ENCODE data around the gene FAM83C. TPM values are rescaled to one million over a fixed set of nuclear protein-coding genes. Genes with fewer than 3 reads are reported as not detected.
A peak's percentile ranks its signal among the peaks of the same experiment; 100 is the strongest.

Gene FAM83C
- polyA plus RNA-seq, 1 of the 3 experiments (the other 2 are of a cell fraction), result not detected

DNA sequence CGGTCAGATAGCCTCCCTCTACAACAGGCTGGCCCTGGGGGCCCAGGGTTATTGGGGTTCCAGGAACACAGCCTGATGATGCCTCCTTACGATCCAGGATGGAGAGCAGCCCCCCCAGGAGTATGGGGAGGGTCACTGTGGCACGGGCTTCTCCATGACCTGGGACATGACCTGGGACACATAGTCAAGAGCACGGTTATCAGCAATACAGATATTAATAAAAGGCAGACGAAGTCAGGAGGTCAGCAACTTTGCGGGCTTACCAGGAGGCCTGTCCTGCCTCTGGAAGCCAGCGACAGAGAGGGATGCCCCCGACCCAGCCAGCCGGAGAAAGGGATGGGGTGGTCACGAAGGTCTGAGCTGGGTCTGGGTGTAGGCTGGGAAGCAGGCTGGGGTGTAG, 15.1 kb downstream of the FAM83C start:
- Histone ChIP-seq H3K9me3 (no peaks in the 10 kb centered on the region), H3K4me3 (ENCODE audit: low read depth in 2 of 2, low read length in 1 of 2) (peak overlapping the region; percentile 75 to 85), H3K79me2 (ENCODE audit: insufficient read depth) (peaks cover 41% of the 10 kb centered on the region), H3K9ac (peak overlapping the region; percentile 83), H3K4me2 (peak overlapping the region; percentile 97), H3K36me3 (replicated peaks in 1 of 2; ENCODE audit: control insufficient read depth in 1 of 2, insufficient read depth in 2 of 2, low read length in 1 of 2) (peaks cover 41 to 48% of the 10 kb centered on the region in 2 experiments), H4K20me1 (ENCODE audit: insufficient read depth) (no peaks in the 10 kb centered on the region), H3K27ac (ENCODE audit: low read depth in 2 of 2, low read length in 1 of 2) (peak overlapping the region; percentile 51 to 90; a peak in 3 of 4 replicates), H3K27me3 (ENCODE audit: insufficient read depth) (no peaks in the 10 kb centered on the region), H2AFZ (ENCODE audit: low read depth) (no peak overlapping the region), H3K4me1 (ENCODE audit: control insufficient read depth in 1 of 2, insufficient read depth in 2 of 2, low read depth in 1 of 2, low read length in 1 of 2) (peaks cover 6 to 38% of the 10 kb centered on the region in 2 experiments; a peak in 2 of 4 replicates), H3F3A (replicated peaks; ENCODE audit: insufficient read depth) (peaks cover 40% of the 10 kb centered on the region), H3K9me2 (no peaks in the 10 kb centered on the region)
- DNase-seq, result peak; percentile 35
- TF ChIP-seq, protein P1, sequence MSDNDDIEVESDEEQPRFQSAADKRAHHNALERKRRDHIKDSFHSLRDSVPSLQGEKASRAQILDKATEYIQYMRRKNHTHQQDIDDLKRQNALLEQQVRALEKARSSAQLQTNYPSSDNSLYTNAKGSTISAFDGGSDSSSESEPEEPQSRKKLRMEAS (IDR thresholded peaks at IDR 0.05; ENCODE audit: low read depth), result no peak
- TF ChIP-seq FOXM1 (IDR thresholded peaks at IDR 0.05; ENCODE audit: low read depth) (no peak), RXRA (IDR thresholded peaks at IDR 0.05; ENCODE audit: borderline replicate concordance, low read depth) (no peak), EZH2phosphoT487 (IDR thresholded peaks at IDR 0.05; ENCODE audit: borderline replicate concordance, low read depth) (no peak), SMC3 (IDR thresholded peaks at IDR 0.05; ENCODE audit: low read depth, low read length) (no peak), JUND (IDR thresholded peaks at IDR 0.05) (no peak)
- TF ChIP-seq, protein P2, sequence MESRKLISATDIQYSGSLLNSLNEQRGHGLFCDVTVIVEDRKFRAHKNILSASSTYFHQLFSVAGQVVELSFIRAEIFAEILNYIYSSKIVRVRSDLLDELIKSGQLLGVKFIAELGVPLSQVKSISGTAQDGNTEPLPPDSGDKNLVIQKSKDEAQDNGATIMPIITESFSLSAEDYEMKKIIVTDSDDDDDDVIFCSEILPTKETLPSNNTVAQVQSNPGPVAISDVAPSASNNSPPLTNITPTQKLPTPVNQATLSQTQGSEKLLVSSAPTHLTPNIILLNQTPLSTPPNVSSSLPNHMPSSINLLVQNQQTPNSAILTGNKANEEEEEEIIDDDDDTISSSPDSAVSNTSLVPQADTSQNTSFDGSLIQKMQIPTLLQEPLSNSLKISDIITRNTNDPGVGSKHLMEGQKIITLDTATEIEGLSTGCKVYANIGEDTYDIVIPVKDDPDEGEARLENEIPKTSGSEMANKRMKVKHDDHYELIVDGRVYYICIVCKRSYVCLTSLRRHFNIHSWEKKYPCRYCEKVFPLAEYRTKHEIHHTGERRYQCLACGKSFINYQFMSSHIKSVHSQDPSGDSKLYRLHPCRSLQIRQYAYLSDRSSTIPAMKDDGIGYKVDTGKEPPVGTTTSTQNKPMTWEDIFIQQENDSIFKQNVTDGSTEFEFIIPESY (IDR thresholded peaks at IDR 0.05; ENCODE audit: borderline replicate concordance, low read depth), result no peak
- ChIA-PET CTCF (interaction anchor here (0.6 to 4.3 kb wide), 3 partner anchors 8 to 11 kb away, joined by 3 to 23 read pairs (median 3); no protein-coding TSS in a partner anchor), POLR2A (interaction anchor here (1.0 to 1.2 kb wide), 2 partner anchors 12 to 178 kb away, joined by 3 to 11 read pairs; partner anchors contain the start of gene CEP250)
- 9% methylated on average over 6 of the region's 10 CpGs for WGBS (ENCODE audit: low lambda C conversion rate)

DNA sequence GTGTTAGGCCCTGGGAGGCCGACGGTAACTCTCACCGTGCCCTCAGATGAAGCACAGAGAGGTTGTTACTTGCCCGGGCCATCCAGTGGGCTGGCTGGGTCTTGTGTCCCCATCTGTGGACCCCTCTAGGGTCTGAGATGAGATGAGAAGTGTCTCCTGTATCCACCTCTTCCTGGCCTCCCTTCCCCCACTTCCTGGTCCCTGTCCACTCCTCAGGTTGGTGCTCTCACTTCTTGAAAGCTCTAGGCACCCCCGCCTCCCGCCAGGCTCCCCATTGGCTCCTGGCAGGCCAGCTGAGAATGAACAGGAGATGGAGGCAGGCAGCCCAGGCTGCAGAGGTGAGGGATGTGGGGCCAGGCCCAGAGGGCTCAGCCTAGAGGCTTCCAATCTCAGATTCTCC, 15.8 kb downstream of the FAM83C start:
- no peak for DNase-seq
- Histone ChIP-seq H3K79me2 (ENCODE audit: insufficient read depth) (peaks cover 34% of the 10 kb centered on the region), H3K4me1 (ENCODE audit: control insufficient read depth in 1 of 2, insufficient read depth in 2 of 2, low read depth in 1 of 2, low read length in 1 of 2) (peaks cover 6 to 38% of the 10 kb centered on the region in 2 experiments; a peak in 2 of 4 replicates), H3K9ac (peak overlapping the region; percentile 83), H3K36me3 (replicated peaks in 1 of 2; ENCODE audit: control insufficient read depth in 1 of 2, insufficient read depth in 2 of 2, low read length in 1 of 2) (peaks cover 36 to 49% of the 10 kb centered on the region in 2 experiments), H3K4me2 (peak overlapping the region; percentile 97), H3K27ac (ENCODE audit: low read depth in 2 of 2, low read length in 1 of 2) (peak overlapping the region; percentile 51 to 90; a peak in 2 of 4 replicates), H3K4me3 (ENCODE audit: low read depth in 2 of 2, low read length in 1 of 2) (peak overlapping the region; percentile 75 to 85), H3F3A (replicated peaks; ENCODE audit: insufficient read depth) (peaks cover 37% of the 10 kb centered on the region), H4K20me1 (ENCODE audit: insufficient read depth) (no peaks in the 10 kb centered on the region), H3K9me3 (no peaks in the 10 kb centered on the region), H2AFZ (ENCODE audit: low read depth) (no peak overlapping the region), H3K27me3 (ENCODE audit: insufficient read depth) (no peaks in the 10 kb centered on the region), H3K9me2 (no peaks in the 10 kb centered on the region)
- ChIA-PET POLR2A (interaction anchor here (0.6 kb wide), 1 partner anchor 178 kb away, joined by 5 read pairs; no protein-coding TSS in a partner anchor), CTCF (interaction anchor here (0.9 to 1.7 kb wide), 4 partner anchors 10 to 180 kb away, joined by 3 to 7 read pairs (median 3); no protein-coding TSS in a partner anchor)
- no peak for TF ChIP-seq MXI1 (IDR thresholded peaks at IDR 0.05; ENCODE audit: low read depth, low read length)
- TF ChIP-seq TEAD4 (IDR thresholded peaks at IDR 0.05; ENCODE audit: borderline replicate concordance, insufficient read depth), result no peak
- no peak for TF ChIP-seq RXRA (IDR thresholded peaks at IDR 0.05; ENCODE audit: borderline replicate concordance, low read depth)
- TF ChIP-seq, protein P3, sequence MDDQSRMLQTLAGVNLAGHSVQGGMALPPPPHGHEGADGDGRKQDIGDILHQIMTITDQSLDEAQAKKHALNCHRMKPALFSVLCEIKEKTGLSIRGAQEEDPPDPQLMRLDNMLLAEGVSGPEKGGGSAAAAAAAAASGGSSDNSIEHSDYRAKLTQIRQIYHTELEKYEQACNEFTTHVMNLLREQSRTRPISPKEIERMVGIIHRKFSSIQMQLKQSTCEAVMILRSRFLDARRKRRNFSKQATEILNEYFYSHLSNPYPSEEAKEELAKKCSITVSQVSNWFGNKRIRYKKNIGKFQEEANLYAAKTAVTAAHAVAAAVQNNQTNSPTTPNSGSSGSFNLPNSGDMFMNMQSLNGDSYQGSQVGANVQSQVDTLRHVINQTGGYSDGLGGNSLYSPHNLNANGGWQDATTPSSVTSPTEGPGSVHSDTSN (IDR thresholded peaks at IDR 0.05), result no peak
- TF ChIP-seq MEF2A (IDR thresholded peaks at IDR 0.05; ENCODE audit: borderline replicate concordance, low read depth), result no peak
- no peak for TF ChIP-seq NRF1 (IDR thresholded peaks at IDR 0.05; ENCODE audit: low read depth, low read length)
- TF ChIP-seq JUND (IDR thresholded peaks at IDR 0.05), result no peak
- TF ChIP-seq, protein P4, sequence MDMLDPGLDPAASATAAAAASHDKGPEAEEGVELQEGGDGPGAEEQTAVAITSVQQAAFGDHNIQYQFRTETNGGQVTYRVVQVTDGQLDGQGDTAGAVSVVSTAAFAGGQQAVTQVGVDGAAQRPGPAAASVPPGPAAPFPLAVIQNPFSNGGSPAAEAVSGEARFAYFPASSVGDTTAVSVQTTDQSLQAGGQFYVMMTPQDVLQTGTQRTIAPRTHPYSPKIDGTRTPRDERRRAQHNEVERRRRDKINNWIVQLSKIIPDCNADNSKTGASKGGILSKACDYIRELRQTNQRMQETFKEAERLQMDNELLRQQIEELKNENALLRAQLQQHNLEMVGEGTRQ (IDR thresholded peaks at IDR 0.05; ENCODE audit: borderline replicate concordance, low read depth, low read length), result no peak
- no peak for TF ChIP-seq CHD2 (IDR thresholded peaks at IDR 0.05; ENCODE audit: low read length, partially characterized antibody)
- TF ChIP-seq, protein P2 (IDR thresholded peaks at IDR 0.05; ENCODE audit: borderline replicate concordance, low read depth), result no peak
- TF ChIP-seq SIN3A (IDR thresholded peaks at IDR 0.05; ENCODE audit: borderline replicate concordance, low read depth, low read length), result no peak
- TF ChIP-seq POLR2AphosphoS5 (IDR thresholded peaks at IDR 0.05; ENCODE audit: low read depth, low read length), result no peak
- no peak for TF ChIP-seq RCOR1 (IDR thresholded peaks at IDR 0.05; ENCODE audit: low read length)
- TF ChIP-seq ELF1 (IDR thresholded peaks at IDR 0.05), result no peak
- no peak for TF ChIP-seq RAD21 (IDR thresholded peaks at IDR 0.05; ENCODE audit: low read length)
- no peak for TF ChIP-seq GATA2 (CRISPR knock-in tag; IDR thresholded peaks at IDR 0.05)
- no peak for TF ChIP-seq TAF1 (IDR thresholded peaks at IDR 0.05; ENCODE audit: borderline replicate concordance, low read depth, low read length)
- WGBS (ENCODE audit: low lambda C conversion rate), result 87% methylated on average over 5 of the region's 6 CpGs

All from SK-N-SH (cell line).